HUES48 (cell line): ENCODE results near the gene NUDT17.
"Not testable (repeated sequence)": the region's sequence is repeated elsewhere in the genome, so short reads cannot be mapped to it uniquely, and the experiment has no call there.

Experiments
- H3K27ac ChIP-seq: one replicate; pipeline ENCODE4 v1.7.0; 2013; ENCODE audit warnings: low read depth, low read length, inconsistent platforms
- H3K27me3 ChIP-seq: 2 replicates; pipeline ENCODE4 v1.6.1; 2013; ENCODE audit warnings: mild to moderate bottlenecking, low read length; ENCODE audit not compliant: control insufficient read depth, insufficient read depth
- H3K36me3 ChIP-seq: 2 replicates; pipeline ENCODE4 v1.6.1; 2013; ENCODE audit warnings: low read length; ENCODE audit not compliant: control insufficient read depth, insufficient read depth
- H3K4me1 ChIP-seq: 2 replicates; pipeline ENCODE4 v1.6.1; 2013; ENCODE audit warnings: mild to moderate bottlenecking, low read length; ENCODE audit not compliant: control insufficient read depth, insufficient read depth
- H3K4me3 ChIP-seq: 2 replicates; pipeline ENCODE4 v1.5.1; 2013; ENCODE audit warnings: mild to moderate bottlenecking, low read depth, low read length
- H3K9ac ChIP-seq: 2 replicates; pipeline ENCODE4 v1.6.1; 2013; ENCODE audit warnings: mild to moderate bottlenecking, low read depth, low read length, moderate library complexity
- H3K9me3 ChIP-seq: 2 replicates; pipeline ENCODE4 v1.6.1; 2013; ENCODE audit warnings: low read length; ENCODE audit not compliant: control insufficient read depth, insufficient read depth

The NUDT17 gene, protein sequence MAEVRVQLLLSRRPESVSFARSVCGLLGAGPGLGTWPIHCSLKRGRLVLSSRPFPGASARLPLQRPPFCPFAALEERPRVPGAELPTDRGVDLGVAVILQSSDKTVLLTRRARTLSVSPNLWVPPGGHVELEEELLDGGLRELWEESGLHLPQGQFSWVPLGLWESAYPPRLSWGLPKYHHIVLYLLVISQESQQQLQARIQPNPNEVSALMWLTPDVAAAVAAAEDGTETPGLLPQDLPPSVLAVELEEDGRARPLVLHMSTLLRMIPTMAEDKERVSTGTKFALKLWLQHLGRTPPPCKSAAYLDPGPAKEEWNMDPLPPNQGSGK

DNA sequence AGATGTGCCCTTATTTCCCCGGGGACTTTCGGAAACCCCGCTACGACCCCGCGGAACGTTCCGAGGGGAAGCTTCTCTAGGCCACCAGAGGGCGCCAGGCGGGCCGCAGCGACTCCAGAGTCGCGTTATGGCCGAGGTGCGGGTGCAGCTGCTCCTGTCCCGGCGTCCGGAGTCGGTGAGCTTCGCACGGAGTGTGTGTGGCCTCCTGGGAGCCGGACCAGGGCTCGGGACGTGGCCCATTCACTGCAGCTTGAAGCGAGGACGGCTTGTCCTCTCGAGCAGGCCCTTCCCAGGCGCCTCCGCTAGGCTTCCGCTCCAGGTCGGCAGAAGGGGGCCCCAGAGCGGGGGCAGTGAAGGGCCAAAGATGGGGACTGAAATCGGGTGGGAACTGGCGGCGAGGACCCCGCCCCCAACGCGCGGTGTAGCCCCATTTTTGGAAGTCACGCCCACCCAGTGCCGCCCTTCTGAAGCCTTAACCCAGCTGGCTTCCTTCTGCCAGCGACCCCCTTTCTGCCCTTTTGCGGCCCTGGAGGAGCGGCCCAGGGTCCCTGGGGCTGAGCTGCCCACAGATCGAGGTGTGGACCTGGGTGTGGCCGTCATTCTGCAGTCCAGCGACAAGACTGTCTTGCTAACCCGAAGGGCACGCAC, at the start of gene NUDT17:
Gene NUDT17 (plus strand): TSS at position 117 of the 648 bp plus-strand sequence. CDS start 11 bp downstream, at position 128.
- Histone ChIP-seq H3K4me3 (peak within 1 kb of the TSS; percentile 77), H3K36me3 (peaks cover 62% of the 10 kb centered on the region), H3K9me3 (no peaks in the 10 kb centered on the region), H3K4me1 (peaks cover 5% of the 10 kb centered on the region; the same call in 1 of the 2 replicates), H3K27me3 (0 out of 2 replicates have a peak, but pooled peaks cover 4% of the 10 kb centered on the region), H3K27ac (peak within 1 kb of the TSS; percentile 52), H3K9ac (peak within 1 kb of the TSS; percentile 68)

DNA sequence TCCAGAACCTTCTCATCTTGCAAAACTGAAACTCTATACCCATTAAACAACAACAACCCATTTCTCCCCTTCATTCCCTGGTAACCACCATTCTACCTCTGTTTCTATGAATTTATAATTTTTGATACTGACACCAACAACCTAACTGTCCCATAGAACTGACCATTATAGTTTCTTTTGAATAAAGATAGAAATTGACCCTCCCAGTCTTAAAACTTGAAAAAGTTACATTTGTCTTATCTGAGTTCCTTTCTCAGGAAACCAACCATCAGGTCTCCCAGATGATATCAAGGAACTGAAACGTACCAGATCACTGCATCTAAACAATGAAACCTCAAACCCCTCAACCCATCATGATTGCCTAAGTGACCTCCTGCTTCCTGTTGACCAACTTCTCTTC, 48.7 kb upstream of the NUDT17 start:
- Histone ChIP-seq H3K36me3 (no peaks in the 10 kb centered on the region), H3K9me3 (peaks cover 7% of the 10 kb centered on the region), H3K4me1 (no peaks in the 10 kb centered on the region), H3K9ac (no peak overlapping the region), H3K27ac (no peak overlapping the region), H3K27me3 (no peaks in the 10 kb centered on the region), H3K4me3 (no peak overlapping the region)

DNA sequence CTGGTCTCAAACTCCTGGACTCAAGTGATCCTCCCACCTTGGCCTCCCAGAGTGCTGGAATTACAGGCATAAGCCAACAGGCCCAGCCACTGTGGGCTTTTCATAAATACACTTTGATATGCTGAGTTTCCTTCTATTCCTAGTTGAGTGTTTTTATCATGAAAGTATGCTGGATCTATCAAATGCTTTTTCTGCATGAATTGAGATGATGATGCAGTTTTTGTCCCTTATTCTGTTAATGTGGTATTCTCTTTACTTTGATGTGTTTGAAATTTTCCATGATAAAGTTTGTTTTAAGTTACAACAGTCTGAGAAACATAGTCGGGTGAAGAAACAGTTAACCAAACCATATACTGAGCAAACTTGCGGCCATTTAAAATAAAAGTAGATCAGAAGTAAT, 45.6 kb upstream of the NUDT17 start:
- no peaks in the 10 kb centered on the region for H3K36me3 ChIP-seq
- H3K27ac ChIP-seq: no peak overlapping the region
- no peak overlapping the region for H3K9ac ChIP-seq
- H3K27me3 ChIP-seq: no peaks in the 10 kb centered on the region
- H3K4me1 ChIP-seq: peaks cover 7% of the 10 kb centered on the region; the same call in 1 of the 2 replicates
- no peak overlapping the region for H3K4me3 ChIP-seq
- H3K9me3 ChIP-seq: peaks cover 7% of the 10 kb centered on the region

DNA sequence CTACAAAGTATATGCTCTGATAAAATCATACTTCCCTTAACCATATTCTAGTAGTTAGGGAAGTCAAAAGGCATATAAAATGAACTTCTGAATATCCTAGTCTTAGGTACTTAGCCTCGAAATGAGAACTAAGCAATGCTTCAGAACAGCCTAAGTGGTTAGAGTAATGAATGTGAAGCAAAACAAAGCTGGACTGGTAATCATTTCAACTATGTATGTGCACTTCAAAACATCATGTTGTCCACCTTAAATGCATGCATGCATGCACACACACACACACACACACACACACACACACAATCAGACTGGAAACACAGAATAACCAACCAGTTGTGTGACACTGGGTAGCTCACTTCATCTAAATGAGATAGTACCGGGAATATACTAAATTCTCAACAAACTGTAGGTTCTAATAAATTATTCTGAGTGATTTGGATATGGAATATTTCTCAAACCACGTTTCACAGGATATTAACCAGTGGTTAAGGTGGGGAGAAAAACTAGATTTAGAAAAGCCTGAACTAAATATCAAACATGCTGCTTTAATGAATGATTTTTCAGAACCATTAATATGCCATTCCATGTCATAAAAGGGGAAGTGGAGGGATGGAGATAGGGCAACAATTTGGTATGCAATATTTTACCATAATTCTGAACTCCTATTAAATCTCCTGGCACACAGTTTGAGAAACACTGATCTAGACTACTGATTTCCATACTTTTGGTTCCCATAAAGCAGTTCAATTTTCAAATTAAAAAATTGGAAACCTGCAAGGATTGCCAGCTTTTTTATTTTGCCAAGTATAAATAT, 41.0 kb upstream of the NUDT17 start:
- Histone ChIP-seq H3K27me3 (no peaks in the 10 kb centered on the region), H3K27ac (no peak overlapping the region), H3K36me3 (no peaks in the 10 kb centered on the region)

DNA sequence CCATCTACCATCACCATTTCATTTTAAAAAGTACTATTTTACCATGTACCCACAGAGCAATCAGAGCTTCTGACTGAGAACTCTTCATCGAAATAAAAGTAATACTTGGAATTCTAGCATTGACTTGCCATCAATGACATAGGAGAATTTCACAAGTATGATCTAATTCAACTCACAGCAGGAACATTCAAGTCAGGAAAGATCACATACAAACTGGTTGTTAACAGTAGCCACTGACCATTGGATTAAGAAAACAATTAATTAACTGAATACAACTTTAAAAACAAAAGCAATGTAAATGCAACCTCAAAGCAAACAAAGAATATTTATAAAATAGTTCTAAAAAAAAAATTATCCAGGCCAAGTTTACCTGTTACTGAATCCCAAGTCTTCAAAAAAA, 40.4 kb upstream of the NUDT17 start:
- no peak overlapping the region for H3K4me3 ChIP-seq
- H3K4me1 ChIP-seq: peaks cover 13% of the 10 kb centered on the region
- no peak overlapping the region for H3K27ac ChIP-seq
- no peaks in the 10 kb centered on the region for H3K9me3 ChIP-seq
- H3K27me3 ChIP-seq: no peaks in the 10 kb centered on the region
- no peak overlapping the region for H3K9ac ChIP-seq
- H3K36me3 ChIP-seq: no peaks in the 10 kb centered on the region

More for the DNA sequence above, 41.0 kb upstream of the NUDT17 start:
- no peak overlapping the region for H3K4me3 ChIP-seq
- H3K4me1 ChIP-seq: peaks cover 13% of the 10 kb centered on the region
- H3K9ac ChIP-seq: no peak overlapping the region
- H3K9me3 ChIP-seq: no peaks in the 10 kb centered on the region

DNA sequence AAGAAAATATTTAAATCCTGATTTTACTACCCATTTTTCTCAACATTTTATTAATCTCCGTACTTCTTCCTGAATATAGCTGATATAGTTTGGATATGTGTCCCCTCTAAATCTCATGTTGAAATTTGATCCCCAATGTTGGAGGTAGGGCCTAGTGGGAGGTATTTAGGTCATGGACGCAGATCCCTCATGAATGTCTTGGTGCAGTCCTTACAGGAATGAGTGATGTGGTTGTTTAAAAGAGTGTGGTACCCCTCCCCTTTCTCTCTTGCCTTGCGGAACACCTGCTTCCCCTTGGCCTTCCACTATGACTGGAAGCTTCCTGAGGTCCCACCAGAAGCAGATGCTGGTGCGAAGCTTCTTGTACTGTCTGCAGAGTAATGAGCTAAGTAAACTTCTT, 39.0 kb upstream of the NUDT17 start:
- no peaks in the 10 kb centered on the region for H3K9me3 ChIP-seq
- H3K36me3 ChIP-seq: no peaks in the 10 kb centered on the region
- no peak overlapping the region for H3K4me3 ChIP-seq
- no peaks in the 10 kb centered on the region for H3K27me3 ChIP-seq
- no peak overlapping the region for H3K27ac ChIP-seq
- peaks cover 13% of the 10 kb centered on the region for H3K4me1 ChIP-seq
- H3K9ac ChIP-seq: no peak overlapping the region

DNA sequence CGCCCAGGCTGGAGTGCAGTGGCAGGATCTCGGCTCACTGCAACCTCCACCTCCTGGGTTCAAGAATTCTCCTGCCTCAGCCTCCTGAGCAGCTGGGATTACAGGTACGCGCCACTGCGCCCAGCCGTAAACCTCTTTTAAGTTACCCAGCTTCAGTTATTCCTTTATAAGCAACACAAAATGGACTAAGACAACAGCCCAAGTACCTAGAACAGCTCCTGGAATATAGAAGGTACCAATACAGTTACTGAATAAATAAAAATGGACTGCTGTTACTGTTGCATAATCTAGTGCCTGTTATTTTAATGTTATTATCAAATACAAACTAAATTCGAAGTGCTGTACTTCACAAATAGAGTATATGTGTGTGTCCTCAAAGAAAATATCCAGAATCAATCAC, 38.6 kb upstream of the NUDT17 start:
- no peaks in the 10 kb centered on the region for H3K27me3 ChIP-seq
- H3K4me1 ChIP-seq: peaks cover 13% of the 10 kb centered on the region
- H3K27ac ChIP-seq: no peak overlapping the region
- H3K9ac ChIP-seq: no peak overlapping the region
- no peak overlapping the region for H3K4me3 ChIP-seq
- H3K9me3 ChIP-seq: no peaks in the 10 kb centered on the region
- H3K36me3 ChIP-seq: no peaks in the 10 kb centered on the region

DNA sequence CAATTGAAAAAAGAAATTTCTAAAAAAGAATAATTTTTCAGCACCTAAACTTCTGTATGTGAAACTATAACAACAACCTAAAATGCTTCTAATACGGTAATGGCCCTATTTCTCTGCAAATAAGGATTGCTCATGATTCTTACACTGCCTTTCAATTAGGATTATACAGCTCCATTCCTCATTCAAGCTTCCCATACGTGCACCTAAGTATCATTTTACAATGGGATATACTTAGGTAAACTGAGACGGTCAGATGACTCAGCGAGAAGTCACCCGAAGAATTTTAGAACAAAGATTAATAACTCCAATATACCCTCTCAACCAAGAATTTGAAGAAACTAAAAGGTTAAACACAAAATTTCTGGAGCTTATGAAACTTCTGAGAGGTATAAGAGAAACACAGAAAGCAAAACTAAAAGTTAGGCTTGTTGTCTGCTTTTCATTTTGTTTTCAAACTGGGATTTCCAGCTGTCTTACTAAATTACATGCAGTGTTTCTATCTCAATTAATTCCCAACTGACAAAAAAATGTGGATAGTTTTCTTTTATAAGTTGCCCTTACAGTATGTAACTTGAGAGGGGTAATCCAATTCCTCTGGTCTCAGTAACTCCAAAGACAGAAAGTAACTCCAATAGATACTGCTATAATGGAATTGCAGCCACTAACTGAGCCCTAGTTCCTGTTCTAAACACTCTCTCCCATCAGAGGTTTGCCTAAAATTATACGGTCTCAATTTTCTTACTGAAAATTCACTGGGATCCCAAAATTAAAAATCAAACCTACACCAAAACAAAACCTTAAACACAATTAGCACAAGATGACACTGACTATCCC, 32.2 kb upstream of the NUDT17 start:
- H3K36me3 ChIP-seq, H3K4me3 ChIP-seq, H3K9ac ChIP-seq, H3K4me1 ChIP-seq, H3K27me3 ChIP-seq, H3K9me3 ChIP-seq, H3K27ac ChIP-seq: not testable (repeated sequence)

DNA sequence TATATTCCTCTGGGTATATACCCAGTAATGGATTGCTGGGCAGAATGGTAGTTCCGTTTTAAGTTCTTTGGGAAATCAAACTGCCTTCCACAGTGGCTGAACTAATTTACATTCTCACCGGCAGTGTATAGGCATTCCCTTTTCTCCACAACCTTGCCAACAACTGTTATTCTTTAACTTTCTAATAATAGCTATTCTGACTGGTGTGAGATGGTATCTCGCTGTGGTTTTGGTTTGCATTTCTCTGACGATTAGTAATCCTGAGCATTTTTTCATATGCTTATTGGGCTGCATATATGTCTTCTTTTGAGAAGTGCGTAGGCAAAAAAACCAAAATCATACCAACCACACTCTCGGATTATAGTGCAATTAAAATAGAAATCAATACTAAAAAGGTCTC, 27.3 kb upstream of the NUDT17 start:
- not testable (repeated sequence) for H3K27me3 ChIP-seq, H3K9ac ChIP-seq, H3K9me3 ChIP-seq, H3K27ac ChIP-seq, H3K4me3 ChIP-seq, H3K36me3 ChIP-seq, H3K4me1 ChIP-seq

DNA sequence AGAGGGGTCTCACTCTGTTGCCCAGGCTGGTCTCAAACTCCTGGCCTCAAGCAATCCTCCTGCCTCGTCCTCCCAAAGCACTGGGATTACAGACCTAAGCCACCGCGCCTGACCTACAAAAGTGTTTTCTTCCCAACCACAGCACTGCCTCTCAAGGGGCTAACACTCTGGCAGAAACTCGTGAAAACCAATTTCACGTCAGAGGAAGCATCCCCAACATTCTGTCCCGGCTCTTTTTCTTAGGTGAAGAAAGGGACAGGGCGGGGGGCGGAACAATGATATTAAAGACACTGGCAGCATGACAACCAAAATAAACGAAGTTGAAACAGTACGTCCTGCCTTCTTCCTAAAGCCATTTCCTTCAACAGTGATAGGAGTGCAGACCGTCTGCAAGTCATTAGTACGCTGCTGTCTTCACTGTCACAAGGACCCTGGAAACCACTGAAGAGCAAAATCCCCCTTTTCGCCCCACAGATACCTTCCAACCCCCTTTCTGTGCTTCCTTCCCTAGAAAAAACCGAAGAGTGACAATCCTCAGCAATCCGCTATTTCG, 22.6 kb upstream of the NUDT17 start:
- peaks cover 22% of the 10 kb centered on the region for H3K36me3 ChIP-seq
- not testable (repeated sequence) for H3K4me3 ChIP-seq, H3K9me3 ChIP-seq, H3K9ac ChIP-seq, H3K27me3 ChIP-seq, H3K4me1 ChIP-seq, H3K27ac ChIP-seq
